ENCODE measurements around the gene VCL. TPM values are rescaled to one million over a fixed set of nuclear protein-coding genes. Genes with fewer than 3 reads are reported as not detected.

VCL gene
- total and polyA plus RNA-seq, 9 of the 15 experiments (the other 6 are each of a cell fraction or from before 2014, with no cell fraction given) = 29.8 to 186 (median 76.4) TPM

DNA sequence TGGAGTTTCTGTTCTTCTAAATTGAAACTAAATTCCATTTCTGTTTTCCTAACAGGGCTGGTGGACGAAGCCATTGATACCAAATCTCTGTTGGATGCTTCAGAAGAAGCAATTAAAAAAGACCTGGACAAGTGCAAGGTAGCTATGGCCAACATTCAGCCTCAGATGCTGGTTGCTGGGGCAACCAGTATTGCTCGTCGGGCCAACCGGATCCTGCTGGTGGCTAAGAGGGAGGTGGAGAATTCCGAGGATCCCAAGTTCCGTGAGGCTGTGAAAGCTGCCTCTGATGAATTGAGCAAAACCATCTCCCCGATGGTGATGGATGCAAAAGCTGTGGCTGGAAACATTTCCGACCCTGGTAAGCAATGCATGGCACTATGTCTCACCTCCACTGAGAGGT, 107.1 kb downstream of the VCL start:
- DNase-seq (ENCODE audit: extremely low read depth in 1 of 4, low spot score in 3 of 4) (no peak), FAIRE-seq (no peak), ATAC-seq (no peak)
- in situ Hi-C loops (cut with MboI) (no loop called here), intact Hi-C loops (cut with micrococcal nuclease) (loop anchor here (10.0 kb wide), 1 partner anchor 320 kb away; the partner anchor contains the start of genes CHCHD1 and ZSWIM8)
- no peak overlapping the region for H2AFZ ChIP-seq (ENCODE audit: low read depth, low read length)
- no peaks in the 10 kb centered on the region for H3K9me3 ChIP-seq (replicated peaks; ENCODE audit: control insufficient read depth, insufficient read depth, low read depth, low read length)
- CTCF ChIA-PET (ENCODE audit: low intra/inter-chr PET ratio) = no interaction called here
- WGBS (ENCODE audit: insufficient coverage, low coverage, missing lambda C conversion rate) = 93% methylated on average over 8 of the region's 8 CpGs
- no peak overlapping the region for H3K4me2 ChIP-seq (ENCODE audit: insufficient read depth, low read length)
- BruUV-seq (replicated peaks) = no TSS peak
- no peak overlapping the region for H3K9ac ChIP-seq (ENCODE audit: insufficient read depth in 1 of 2, low read depth in 2 of 2, low read length in 2 of 2)
- no peak overlapping the region for H3K4me3 ChIP-seq
- H3K9me1 ChIP-seq (ENCODE audit: control insufficient read depth, insufficient read depth, low read length) = no peaks in the 10 kb centered on the region
- TF ChIP-seq BRCA1 (IDR thresholded peaks at IDR 0.05) (no peak), BRCA1 (CRISPR knock-in tag; IDR thresholded peaks at IDR 0.05) (no peak), RFX1 (IDR thresholded peaks at IDR 0.05) (peak; percentile 27; the same call in 1 of the 2 replicates)
- no peaks in the 10 kb centered on the region for H4K20me1 ChIP-seq (replicated peaks; ENCODE audit: control insufficient read depth, insufficient read depth, low read length)
- H3K27me3 ChIP-seq (ENCODE audit: control insufficient read depth in 2 of 2, insufficient read depth in 2 of 2, low read length in 2 of 2) = no peaks in the 10 kb centered on the region
- H3K27ac ChIP-seq (ENCODE audit: extremely low read depth, low read depth, low read length) = no peak overlapping the region
- H3K79me2 ChIP-seq (ENCODE audit: control insufficient read depth, insufficient read depth, low read length) = no peaks in the 10 kb centered on the region
- POLR2A ChIA-PET = interaction anchor here (1.1 to 4.2 kb wide), 2 partner anchors 13 to 45 kb away, joined by 3 to 18 read pairs; partner anchors contain the start of genes ADK and AP3M1
- peaks cover 92% of the 10 kb centered on the region for H3K36me3 ChIP-seq (ENCODE audit: control insufficient read depth, insufficient read depth, low read length)
- no peaks in the 10 kb centered on the region for H3K4me1 ChIP-seq (replicated peaks in 1 of 2; ENCODE audit: control insufficient read depth in 2 of 2, insufficient read depth in 2 of 2, low read length in 2 of 2)

DNA sequence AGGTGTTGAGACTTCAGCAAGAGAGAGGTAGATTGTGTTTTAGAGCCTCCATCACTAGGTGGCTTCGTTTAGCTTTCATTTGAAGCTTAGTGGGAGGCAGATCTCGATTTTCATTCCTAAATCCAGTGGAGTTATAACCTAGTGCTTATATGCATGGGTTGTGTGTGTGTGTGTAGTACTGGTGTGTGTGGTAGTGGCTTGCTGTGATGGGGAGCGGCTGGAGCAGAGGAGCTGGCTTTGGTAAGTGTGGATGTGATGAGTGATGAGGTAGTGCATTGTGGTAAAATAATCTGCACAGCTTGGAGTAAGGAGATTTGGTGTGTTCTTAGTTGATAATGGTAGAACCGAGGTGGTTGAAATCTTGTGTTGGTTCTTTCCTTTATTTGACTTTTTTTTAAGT, 109.5 kb downstream of the VCL start:
- Histone ChIP-seq H3K79me2 (ENCODE audit: control insufficient read depth, insufficient read depth, low read length) (0 out of 3 replicates have a peak, but pooled peaks cover 3% of the 10 kb centered on the region), H3K9ac (ENCODE audit: insufficient read depth in 1 of 2, low read depth in 2 of 2, low read length in 2 of 2) (no peak overlapping the region), H3K9me3 (replicated peaks; ENCODE audit: control insufficient read depth, insufficient read depth, low read depth, low read length) (no peaks in the 10 kb centered on the region), H3K36me3 (ENCODE audit: control insufficient read depth, insufficient read depth, low read length) (peaks cover 94% of the 10 kb centered on the region), H3K4me3 (no peak overlapping the region), H3K9me1 (ENCODE audit: control insufficient read depth, insufficient read depth, low read length) (no peaks in the 10 kb centered on the region), H3K27ac (ENCODE audit: extremely low read depth, low read depth, low read length) (no peak overlapping the region), H3K4me1 (replicated peaks in 1 of 2; ENCODE audit: control insufficient read depth in 2 of 2, insufficient read depth in 2 of 2, low read length in 2 of 2) (no peaks in the 10 kb centered on the region), H3K4me2 (ENCODE audit: insufficient read depth, low read length) (no peak overlapping the region), H3K27me3 (ENCODE audit: control insufficient read depth in 2 of 2, insufficient read depth in 2 of 2, low read length in 2 of 2) (no peaks in the 10 kb centered on the region), H4K20me1 (replicated peaks; ENCODE audit: control insufficient read depth, insufficient read depth, low read length) (no peaks in the 10 kb centered on the region), H2AFZ (ENCODE audit: low read depth, low read length) (no peak overlapping the region)
- ChIA-PET CTCF (ENCODE audit: low intra/inter-chr PET ratio) (no interaction called here), POLR2A (interaction anchor here (0.7 to 4.9 kb wide), 8 partner anchors 11 to 271 kb away, joined by 3 to 18 read pairs (median 5); no protein-coding TSS in a partner anchor)
- intact Hi-C loops (cut with micrococcal nuclease) = loop anchor here (10.0 kb wide), 1 partner anchor 323 kb away; the partner anchor contains the start of genes CHCHD1 and ZSWIM8
- FAIRE-seq = no peak
- 47% methylated on average over 4 of the region's 4 CpGs for WGBS (ENCODE audit: insufficient coverage, low coverage, missing lambda C conversion rate)
- BruUV-seq (replicated peaks) = no TSS peak
- ATAC-seq = no peak
- no peak for DNase-seq (ENCODE audit: extremely low read depth in 1 of 4, low spot score in 3 of 4)
- in situ Hi-C loops (cut with MboI) = no loop called here
- TF ChIP-seq, protein P1, sequence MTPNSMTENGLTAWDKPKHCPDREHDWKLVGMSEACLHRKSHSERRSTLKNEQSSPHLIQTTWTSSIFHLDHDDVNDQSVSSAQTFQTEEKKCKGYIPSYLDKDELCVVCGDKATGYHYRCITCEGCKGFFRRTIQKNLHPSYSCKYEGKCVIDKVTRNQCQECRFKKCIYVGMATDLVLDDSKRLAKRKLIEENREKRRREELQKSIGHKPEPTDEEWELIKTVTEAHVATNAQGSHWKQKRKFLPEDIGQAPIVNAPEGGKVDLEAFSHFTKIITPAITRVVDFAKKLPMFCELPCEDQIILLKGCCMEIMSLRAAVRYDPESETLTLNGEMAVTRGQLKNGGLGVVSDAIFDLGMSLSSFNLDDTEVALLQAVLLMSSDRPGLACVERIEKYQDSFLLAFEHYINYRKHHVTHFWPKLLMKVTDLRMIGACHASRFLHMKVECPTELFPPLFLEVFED (CRISPR knock-in tag; conservative IDR thresholded peaks at IDR 0.05) = 0 out of 2 replicates have a peak, but pooled peaks have one; percentile 34
- TF ChIP-seq SUPT5H (IDR thresholded peaks at IDR 0.05) (peak; percentile 40), IRF2 (CRISPR knock-in tag; IDR thresholded peaks at IDR 0.05) (no peak), NFE2L1 (tag; IDR thresholded peaks at IDR 0.05; ENCODE audit: borderline replicate concordance, low read depth) (no peak), HDAC6 (IDR thresholded peaks at IDR 0.05; ENCODE audit: low read depth, low read length) (no peak), ZNF584 (CRISPR knock-in tag; IDR thresholded peaks at IDR 0.05; ENCODE audit: low read depth) (no peak), MTA1 (IDR thresholded peaks at IDR 0.05; ENCODE audit: borderline replicate concordance) (no peak), C11orf30 (IDR thresholded peaks at IDR 0.05; ENCODE audit: low read depth) (no peak), MEIS2 (IDR thresholded peaks at IDR 0.05; ENCODE audit: partially characterized antibody) (peak; percentile 20), ZNF583 (CRISPR knock-in tag; IDR thresholded peaks at IDR 0.05) (no peak), RBFOX2 (IDR thresholded peaks at IDR 0.05; ENCODE audit: low read depth, low read length) (no peak), CEBPB (tag; IDR thresholded peaks at IDR 0.05) (no peak)

Data from K562 (cell line).